Activated CD8-positive, alpha-beta T cell treated with anti-CD3 and anti-CD28 coated beads, Interleukin-2, amount 10 ng/mL, durations not matched to agents 7 days and 5 days (primary cell): ENCODE results near the gene MGST2. TPM values are rescaled to one million over a fixed set of nuclear protein-coding genes. Genes with fewer than 3 reads are reported as not detected.
A peak's percentile ranks its signal among the peaks of the same experiment; 100 is the strongest.
"Not testable (repeated sequence)": the region's sequence is repeated elsewhere in the genome, so short reads cannot be mapped to it uniquely, and the experiment has no call there.

Experiments
- ATAC-seq: fragments of 150-1000 bp; cut with Tn5 transposase; one replicate; pipeline ENCODE4 v1.10.0; 2021; ENCODE audit warnings: moderate library complexity
- CTCF ChIA-PET: fragments of 350-600 bp; sonication (Branson Sonifier 250); formaldehyde crosslinking; loops from one replicate; lab custom pipeline; 2021; ENCODE audit warnings: antibody characterized with exemption; lab: Charles Lee
- POLR2A ChIA-PET: fragments of 350-600 bp; sonication (Branson Sonifier 250); formaldehyde crosslinking; loops from one replicate; lab custom pipeline; 2021; ENCODE audit warnings: antibody characterized with exemption; lab: Charles Lee
- DNase-seq: peaks from one replicate; pipeline ENCODE4 v3.0.0-alpha.2; 2020
- H3K27ac Mint-ChIP-seq: one replicate; pipeline ENCODE4 v1.8.0; 2021; ENCODE audit warnings: mild to moderate bottlenecking, mixed read lengths
- H3K27me3 Mint-ChIP-seq: one replicate; pipeline ENCODE4 v1.8.0; 2021; ENCODE audit warnings: low read depth, mixed read lengths
- H3K36me3 Mint-ChIP-seq: one replicate; pipeline ENCODE4 v1.8.0; 2021; ENCODE audit warnings: low read depth, mixed read lengths
- H3K4me1 Mint-ChIP-seq: one replicate; pipeline ENCODE4 v1.8.0; 2021; ENCODE audit warnings: low read depth, mixed read lengths
- H3K4me3 Mint-ChIP-seq: one replicate; pipeline ENCODE4 v1.8.0; 2021; ENCODE audit warnings: mild to moderate bottlenecking, mixed read lengths
- H3K9me3 Mint-ChIP-seq: one replicate; pipeline ENCODE4 v1.8.0; 2022; ENCODE audit warnings: mixed read lengths; ENCODE audit not compliant: insufficient read depth
- total RNA-seq, 2 experiments: library from RNA; stranded (reverse); gene quantifications; one replicate each; pipeline ENCODE4 v1.2.3, GENCODE V29; 2021

The MGST2 gene
- total RNA-seq, 2 experiments from 2014 or later, result 12.8 to 13.4 TPM

DNA sequence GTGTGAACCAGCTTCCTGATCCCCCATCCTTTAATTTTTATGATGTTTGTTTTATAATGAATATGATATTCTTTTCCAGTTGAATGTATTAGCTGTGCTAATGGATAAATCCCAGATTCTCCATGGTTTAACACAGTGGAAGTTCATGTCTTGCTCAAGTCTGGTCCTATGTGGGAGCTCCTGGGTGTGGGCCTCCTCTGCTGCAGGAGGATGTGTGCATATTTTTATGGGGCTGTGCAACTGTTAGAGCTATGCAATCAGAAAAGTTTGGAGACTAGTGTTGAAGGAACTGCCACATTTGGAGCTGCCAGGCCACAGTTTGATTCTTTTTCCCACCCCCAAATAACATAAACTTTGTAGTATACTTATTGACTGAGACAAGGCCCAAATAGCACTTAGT lies 24.8 kb downstream of the MGST2 start:
- ChIA-PET POLR2A (no interaction called here), CTCF (interaction anchor here (1.1 to 1.5 kb wide), 2 partner anchors 33 to 38 kb away, joined by 3 to 6 read pairs; no protein-coding TSS in a partner anchor)
- Mint-ChIP-seq H3K4me3 (no peak overlapping the region), H3K27me3 (peaks cover 3% of the 10 kb centered on the region), H3K4me1 (no peaks in the 10 kb centered on the region), H3K36me3 (no peaks in the 10 kb centered on the region), H3K27ac (no peak overlapping the region), H3K9me3 (no peaks in the 10 kb centered on the region)
- DNase-seq, result no peak
- ATAC-seq, result no peak

DNA sequence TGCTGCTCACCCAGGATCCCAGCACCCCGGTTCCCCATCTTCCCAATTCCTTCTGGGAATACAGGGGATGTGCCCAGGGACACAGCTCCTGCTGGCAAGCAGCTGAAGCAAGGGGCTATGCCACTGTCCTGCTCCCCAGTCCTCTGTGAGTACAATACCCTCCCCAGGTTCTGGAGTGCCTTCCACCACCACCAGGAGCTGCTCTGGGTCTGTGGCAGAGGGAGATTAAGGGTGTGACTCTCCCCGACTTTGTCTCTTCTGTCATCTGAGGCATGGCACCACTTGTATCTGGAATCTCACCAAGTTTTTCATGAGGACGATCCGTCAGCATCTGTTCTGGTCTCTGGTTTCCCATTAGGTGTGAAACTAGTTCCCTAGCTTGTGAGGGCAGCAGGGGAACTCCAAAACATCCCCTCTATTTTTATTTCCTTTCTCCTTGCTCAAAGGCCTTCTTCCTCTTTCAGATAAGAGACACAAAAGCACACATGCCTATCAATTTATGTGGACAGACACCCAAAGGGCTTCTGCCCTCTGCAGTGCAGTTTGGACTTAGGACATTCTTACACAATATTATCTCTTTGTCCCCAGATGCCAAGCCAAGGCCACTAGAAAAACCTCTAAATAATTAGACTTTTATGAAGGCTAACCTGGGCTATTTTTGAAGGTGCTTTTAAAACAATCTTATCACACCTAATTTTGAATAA lies 26.8 kb downstream of the MGST2 start:
- ChIA-PET CTCF (no interaction called here), POLR2A (no interaction called here)
- ATAC-seq, result peak; percentile 44
- H3K4me1 Mint-ChIP-seq, result no peaks in the 10 kb centered on the region
- no peaks in the 10 kb centered on the region for H3K9me3 Mint-ChIP-seq
- no peak overlapping the region for H3K27ac Mint-ChIP-seq
- no peak overlapping the region for H3K4me3 Mint-ChIP-seq
- H3K27me3 Mint-ChIP-seq, result peaks cover 2% of the 10 kb centered on the region
- H3K36me3 Mint-ChIP-seq, result no peaks in the 10 kb centered on the region
- no peak for DNase-seq

DNA sequence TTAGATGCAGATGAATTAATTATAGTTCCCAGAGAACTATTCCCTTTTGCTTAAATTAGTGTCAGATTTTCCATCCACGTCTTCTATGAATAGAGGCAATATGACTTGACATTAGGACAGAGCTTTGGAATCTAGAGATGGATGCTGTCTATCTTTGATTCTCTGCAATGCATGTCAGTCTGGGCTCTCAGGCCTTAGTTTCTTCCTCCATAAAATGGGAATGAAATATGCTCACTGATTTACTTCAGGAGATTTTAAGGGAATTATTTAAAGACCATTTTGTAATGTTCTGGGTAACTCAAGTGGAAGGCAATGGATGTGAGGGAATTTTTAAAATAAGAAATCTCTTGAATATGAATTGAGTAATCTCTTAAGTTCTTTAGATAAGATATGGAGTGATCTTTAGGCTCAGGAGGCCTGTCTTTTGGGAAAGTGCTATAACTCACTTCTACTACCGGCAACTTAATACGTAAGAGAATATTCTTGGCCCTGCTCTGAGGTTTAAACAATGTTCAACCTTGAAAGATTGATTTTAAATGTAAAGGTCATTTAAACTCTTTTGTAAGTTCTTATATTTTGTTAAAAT lies 29.0 kb downstream of the MGST2 start:
- CTCF ChIA-PET, result interaction anchor here (1.6 kb wide), 1 partner anchor 10 kb away, joined by 6 read pairs; no protein-coding TSS in a partner anchor
- no peaks in the 10 kb centered on the region for H3K27me3 Mint-ChIP-seq
- H3K9me3 Mint-ChIP-seq, result no peaks in the 10 kb centered on the region
- H3K4me1 Mint-ChIP-seq, result no peaks in the 10 kb centered on the region
- ATAC-seq (no peak), DNase-seq (no peak)
- H3K27ac Mint-ChIP-seq, result no peak overlapping the region
- POLR2A ChIA-PET, result no interaction called here
- no peak overlapping the region for H3K4me3 Mint-ChIP-seq
- H3K36me3 Mint-ChIP-seq, result peaks cover 2% of the 10 kb centered on the region

DNA sequence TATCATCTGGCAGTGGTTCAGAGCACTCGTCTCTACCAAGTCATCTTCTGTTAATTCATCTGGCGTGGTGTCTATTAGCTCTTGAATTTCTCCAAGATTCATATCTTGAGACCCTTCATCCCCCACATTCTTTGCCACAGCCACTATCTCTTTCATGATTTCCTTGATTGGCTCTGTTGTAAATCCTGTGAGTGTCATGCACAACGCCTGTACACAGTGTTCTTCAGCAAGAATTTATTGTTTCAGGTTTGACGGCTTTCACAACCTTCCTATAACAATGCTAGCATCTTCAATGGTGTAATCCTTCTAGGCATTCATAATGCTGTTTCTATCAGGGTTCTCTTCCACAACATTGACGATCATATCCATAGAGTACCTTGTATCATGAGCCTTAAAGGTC lies 30.9 kb downstream of the MGST2 start:
- H3K4me1 Mint-ChIP-seq, result no peaks in the 10 kb centered on the region
- CTCF ChIA-PET, result interaction anchor here (0.8 to 1.0 kb wide), 2 partner anchors 9 to 41 kb away, joined by 3 to 5 read pairs; no protein-coding TSS in a partner anchor
- POLR2A ChIA-PET, result no interaction called here

DNA sequence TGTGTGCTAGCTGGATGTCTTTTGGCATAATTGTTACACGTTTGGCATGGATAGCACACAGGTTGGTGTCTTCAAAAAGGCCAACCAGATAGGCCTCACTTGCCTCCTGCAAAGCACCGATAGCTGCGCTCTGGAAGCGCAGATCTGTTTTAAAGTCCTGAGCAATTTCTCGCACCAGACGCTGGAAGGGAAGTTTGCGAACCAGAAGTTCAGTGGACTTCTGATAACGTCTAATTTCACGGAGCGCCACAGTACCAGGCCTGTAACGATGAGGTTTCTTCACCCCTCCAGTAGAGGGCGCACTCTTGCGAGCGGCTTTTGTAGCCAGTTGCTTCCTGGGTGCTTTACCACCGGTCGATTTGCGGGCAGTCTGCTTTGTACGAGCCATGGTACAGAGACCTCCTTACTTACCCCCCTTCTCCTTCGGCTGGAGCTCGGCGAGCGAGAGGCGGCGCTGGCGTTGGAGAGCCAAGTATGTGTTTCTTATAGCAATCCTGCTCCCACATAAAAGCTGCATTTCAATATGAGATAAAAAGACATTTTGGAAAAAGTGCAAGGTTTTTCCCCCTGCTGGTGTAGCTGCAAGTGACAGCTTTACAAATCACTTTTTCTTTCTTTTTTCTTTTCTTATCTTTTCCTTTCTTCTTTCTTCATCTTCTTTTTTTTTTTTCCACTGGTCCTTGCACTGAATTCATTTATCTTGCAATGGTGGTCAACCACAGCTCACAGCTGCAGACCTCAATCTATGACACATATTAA lies 32.7 kb downstream of the MGST2 start:
- POLR2A ChIA-PET, result interaction anchor here (0.6 kb wide), 1 partner anchor 34 kb away, joined by 3 read pairs; no protein-coding TSS in a partner anchor
- H3K4me1 Mint-ChIP-seq, H3K27me3 Mint-ChIP-seq, ATAC-seq, H3K9me3 Mint-ChIP-seq, H3K4me3 Mint-ChIP-seq, DNase-seq, H3K27ac Mint-ChIP-seq, H3K36me3 Mint-ChIP-seq: not testable (repeated sequence)
- CTCF ChIA-PET, result interaction anchor here (0.6 to 1.2 kb wide), 6 partner anchors 15 to 576 kb away, joined by 3 to 4 read pairs (median 3); no protein-coding TSS in a partner anchor

More for the DNA sequence above, 30.9 kb downstream of the MGST2 start:
- DNase-seq (no peak), ATAC-seq (no peak)
- H3K36me3 Mint-ChIP-seq, result peaks cover 2% of the 10 kb centered on the region
- H3K4me3 Mint-ChIP-seq, result no peak overlapping the region
- no peaks in the 10 kb centered on the region for H3K9me3 Mint-ChIP-seq
- H3K27ac Mint-ChIP-seq, result no peak overlapping the region
- H3K27me3 Mint-ChIP-seq, result no peaks in the 10 kb centered on the region

DNA sequence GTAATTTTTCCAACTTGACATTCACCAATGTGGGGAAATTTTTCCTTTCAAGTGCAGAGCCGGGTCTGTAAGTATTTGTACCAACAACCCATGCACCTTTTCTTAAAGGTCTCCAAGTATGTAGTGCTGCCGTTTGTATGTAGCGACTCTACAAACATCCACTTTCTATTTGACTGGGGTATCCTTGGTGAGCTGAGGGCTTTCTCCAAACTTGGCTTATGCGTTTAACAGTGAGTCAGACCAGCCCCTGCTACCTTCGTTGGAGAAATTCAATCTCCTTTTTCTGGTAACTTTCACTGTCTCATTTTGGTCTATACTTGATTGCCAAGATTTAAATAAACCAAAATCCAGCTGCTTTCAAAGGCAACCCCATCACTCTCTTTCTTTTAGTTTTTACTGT lies 34.9 kb downstream of the MGST2 start:
- POLR2A ChIA-PET, result no interaction called here
- Mint-ChIP-seq H3K27ac (no peak overlapping the region), H3K4me3 (no peak overlapping the region), H3K27me3 (no peaks in the 10 kb centered on the region), H3K36me3 (peaks cover 5% of the 10 kb centered on the region), H3K4me1 (no peaks in the 10 kb centered on the region), H3K9me3 (no peaks in the 10 kb centered on the region)
- CTCF ChIA-PET, result interaction anchor here (0.8 to 1.0 kb wide), 2 partner anchors 16 to 19 kb away, joined by 3 read pairs; no protein-coding TSS in a partner anchor
- no peak for ATAC-seq
- no peak for DNase-seq

DNA sequence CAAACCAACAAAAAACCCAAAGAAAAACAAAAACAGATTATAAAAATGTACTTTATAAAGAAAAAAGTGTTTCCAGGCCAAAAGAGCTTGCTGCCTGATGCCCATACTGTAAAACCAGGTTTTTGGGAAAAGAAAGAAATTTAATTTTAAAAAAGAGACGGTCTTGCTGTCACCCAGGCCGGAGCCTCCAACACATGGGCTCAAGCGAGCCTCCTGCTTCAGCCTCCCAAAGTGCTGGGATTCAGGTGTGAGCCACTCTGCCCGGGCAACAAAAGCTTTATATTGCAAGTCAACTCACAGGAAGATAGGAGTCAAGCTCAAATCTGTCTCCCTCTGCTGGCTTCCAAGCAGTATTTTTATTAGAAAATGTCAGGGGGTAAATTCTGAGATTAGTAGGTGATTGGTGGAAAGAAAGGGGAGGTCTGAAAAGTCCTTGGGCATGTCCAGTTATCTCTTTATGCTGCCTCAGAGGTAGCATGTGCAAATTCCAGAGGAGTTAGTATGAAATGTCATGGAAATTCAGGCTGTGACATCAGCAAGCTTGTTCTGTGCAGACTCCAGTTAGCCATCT lies 39.4 kb downstream of the MGST2 start:
- Mint-ChIP-seq H3K36me3 (peaks cover 3% of the 10 kb centered on the region), H3K27ac (no peak overlapping the region), H3K9me3 (no peaks in the 10 kb centered on the region), H3K4me1 (no peaks in the 10 kb centered on the region), H3K4me3 (no peak overlapping the region), H3K27me3 (no peaks in the 10 kb centered on the region)
- ChIA-PET POLR2A (interaction anchor here (0.6 kb wide), 1 partner anchor 1140 kb away, joined by 3 read pairs; no protein-coding TSS in a partner anchor), CTCF (interaction anchor here (1.1 to 1.9 kb wide), 8 partner anchors 9 to 102 kb away, joined by 3 to 8 read pairs (median 4); no protein-coding TSS in a partner anchor)
- no peak for ATAC-seq
- no peak for DNase-seq

DNA sequence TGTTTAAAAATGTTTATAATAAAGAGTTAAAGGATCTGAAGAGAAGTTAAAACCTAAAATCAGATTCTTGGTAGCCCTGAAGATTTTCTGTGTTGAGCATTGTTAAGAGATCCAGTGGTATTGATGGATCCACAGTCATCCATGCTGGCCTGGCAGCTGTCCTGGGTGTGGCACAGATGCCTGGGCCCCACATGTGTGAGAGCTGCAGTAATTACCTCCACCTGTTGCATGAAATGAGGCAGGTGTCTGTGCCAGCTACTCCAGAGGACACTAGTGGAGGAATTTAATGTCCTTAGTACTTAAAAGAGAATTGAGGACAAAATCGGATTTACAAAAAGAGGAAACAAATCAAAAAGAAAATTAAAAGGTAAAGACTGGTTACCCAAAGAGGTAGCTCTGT lies 44.0 kb downstream of the MGST2 start:
- POLR2A ChIA-PET, result no interaction called here
- Mint-ChIP-seq H3K4me1 (no peaks in the 10 kb centered on the region), H3K27me3 (no peaks in the 10 kb centered on the region), H3K9me3 (no peaks in the 10 kb centered on the region), H3K27ac (no peak overlapping the region), H3K4me3 (no peak overlapping the region), H3K36me3 (no peaks in the 10 kb centered on the region)
- no peak for ATAC-seq
- no peak for DNase-seq
- CTCF ChIA-PET, result no interaction called here

DNA sequence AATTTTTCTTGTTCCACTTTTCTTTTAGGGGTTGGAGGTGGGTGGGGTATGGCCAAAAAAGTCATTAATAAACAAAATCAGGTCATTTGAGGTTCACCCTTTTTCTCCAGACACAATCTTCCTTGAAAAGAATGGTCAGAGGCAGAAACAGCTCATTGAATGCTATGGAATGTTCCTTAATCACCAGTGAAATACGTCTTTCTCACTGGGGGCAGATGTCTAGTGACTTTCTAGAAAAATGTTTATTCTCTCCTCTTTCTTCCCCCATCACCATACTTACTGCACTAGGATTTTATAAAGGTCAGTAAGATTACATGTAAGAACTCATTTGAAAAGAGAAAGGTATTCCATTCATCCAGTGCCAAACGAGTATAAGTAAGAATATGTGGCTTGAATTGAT lies 44.5 kb downstream of the MGST2 start:
- no peaks in the 10 kb centered on the region for H3K4me1 Mint-ChIP-seq
- no peak for ATAC-seq
- H3K4me3 Mint-ChIP-seq, result no peak overlapping the region
- no peaks in the 10 kb centered on the region for H3K9me3 Mint-ChIP-seq
- POLR2A ChIA-PET, result no interaction called here
- no peaks in the 10 kb centered on the region for H3K36me3 Mint-ChIP-seq
- CTCF ChIA-PET, result no interaction called here
- no peaks in the 10 kb centered on the region for H3K27me3 Mint-ChIP-seq
- DNase-seq, result no peak
- no peak overlapping the region for H3K27ac Mint-ChIP-seq

DNA sequence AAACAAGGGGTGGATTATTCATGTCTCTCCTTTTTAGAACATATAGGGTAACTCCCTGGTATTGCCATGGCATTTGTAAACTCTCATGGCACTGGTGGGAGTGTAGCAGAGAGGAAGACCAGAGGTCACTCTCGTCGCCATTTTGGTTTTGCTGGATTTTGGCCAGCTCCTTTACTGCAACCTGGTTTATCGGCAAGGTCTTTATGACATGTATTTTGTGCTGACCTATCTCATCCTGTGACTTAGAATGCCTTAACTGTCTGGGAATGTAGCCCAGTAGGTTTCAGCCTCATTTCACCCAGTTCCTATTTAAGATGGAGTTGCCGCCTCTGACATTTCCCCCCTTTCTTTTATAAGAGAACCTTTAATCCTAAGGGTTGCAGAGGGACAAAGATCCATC lies 45.8 kb downstream of the MGST2 start:
- H3K36me3 Mint-ChIP-seq, result no peaks in the 10 kb centered on the region
- no peaks in the 10 kb centered on the region for H3K27me3 Mint-ChIP-seq
- no peak overlapping the region for H3K27ac Mint-ChIP-seq
- H3K4me3 Mint-ChIP-seq, result no peak overlapping the region
- POLR2A ChIA-PET, result no interaction called here
- no peak for ATAC-seq
- DNase-seq, result no peak
- H3K9me3 Mint-ChIP-seq, result no peaks in the 10 kb centered on the region
- CTCF ChIA-PET, result no interaction called here
- no peaks in the 10 kb centered on the region for H3K4me1 Mint-ChIP-seq

DNA sequence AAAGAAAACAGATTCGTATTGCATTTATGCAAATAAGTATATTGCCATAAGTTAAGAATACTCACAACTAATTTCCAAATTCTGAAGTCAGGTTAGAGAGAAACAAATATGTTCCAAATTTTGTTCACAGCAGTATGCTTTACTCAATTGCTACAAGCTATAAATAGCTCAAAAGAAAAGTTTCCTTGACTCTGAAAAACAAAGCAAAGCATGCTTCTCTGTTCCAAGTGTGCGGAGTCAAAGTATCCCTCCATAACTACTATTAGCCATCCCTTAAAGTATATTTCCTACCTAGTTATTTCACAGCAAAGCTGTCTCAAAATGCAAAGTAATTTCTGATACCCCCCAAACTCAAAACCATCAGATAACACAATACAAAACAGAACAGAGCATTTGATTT lies 47.3 kb downstream of the MGST2 start:
- no peaks in the 10 kb centered on the region for H3K4me1 Mint-ChIP-seq
- H3K27ac Mint-ChIP-seq, result no peak overlapping the region
- ChIA-PET POLR2A (no interaction called here), CTCF (interaction anchor here (1.3 to 1.7 kb wide), 2 partner anchors 10 to 14 kb away, joined by 4 to 5 read pairs; no protein-coding TSS in a partner anchor)
- no peaks in the 10 kb centered on the region for H3K36me3 Mint-ChIP-seq
- H3K27me3 Mint-ChIP-seq, result no peaks in the 10 kb centered on the region
- ATAC-seq (no peak), DNase-seq (no peak)
- no peak overlapping the region for H3K4me3 Mint-ChIP-seq
- no peaks in the 10 kb centered on the region for H3K9me3 Mint-ChIP-seq
